ENCODE results near the gene UBR2. TPM values are rescaled to one million over a fixed set of nuclear protein-coding genes. Genes with fewer than 3 reads are reported as not detected.
A peak's percentile ranks its signal among the peaks of the same experiment; 100 is the strongest.
"Not testable (repeated sequence)": the region's sequence is repeated elsewhere in the genome, so short reads cannot be mapped to it uniquely, and the experiment has no call there.

Gene UBR2
- polyA plus RNA-seq, 4 donors = 24.9 to 32.3 (median 28.2) TPM

GRCh38 chr6:42615518-42615917, 51.7 kb downstream of the UBR2 start:
- no peak for DNase-seq (ENCODE audit: low read depth in 4 of 4, low spot score in 3 of 4)

DNA sequence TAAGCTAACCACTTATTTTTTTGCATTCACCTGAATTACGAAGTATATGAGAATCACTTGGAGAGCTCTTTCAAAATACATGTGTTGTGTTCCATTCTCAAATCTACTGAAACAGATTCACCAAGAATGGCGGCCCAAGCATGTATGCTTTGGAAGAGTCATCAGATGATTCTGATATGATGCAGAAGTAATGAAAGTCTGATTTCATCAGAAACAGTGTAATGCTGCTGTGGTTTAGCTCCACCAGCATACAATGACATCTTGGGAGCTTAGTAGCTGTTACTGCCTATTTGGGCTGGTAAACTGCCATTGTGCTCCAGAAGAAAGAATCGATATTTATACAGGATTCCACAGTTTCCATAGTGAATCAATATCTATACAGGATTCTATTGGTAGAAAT, 52.9 kb downstream of the UBR2 start:
- DNase-seq (ENCODE audit: low read depth in 4 of 4, low spot score in 3 of 4) = no peak

- DNase-seq (ENCODE audit: low read depth in 4 of 4, low spot score in 3 of 4) = no peak
Measured at GRCh38 chr6:42618105-42618504, 54.3 kb downstream of the UBR2 start.

GRCh38 chr6:42618686-42619085, 54.9 kb downstream of the UBR2 start:
- no peak for DNase-seq (ENCODE audit: low read depth in 4 of 4, low spot score in 3 of 4)

DNA sequence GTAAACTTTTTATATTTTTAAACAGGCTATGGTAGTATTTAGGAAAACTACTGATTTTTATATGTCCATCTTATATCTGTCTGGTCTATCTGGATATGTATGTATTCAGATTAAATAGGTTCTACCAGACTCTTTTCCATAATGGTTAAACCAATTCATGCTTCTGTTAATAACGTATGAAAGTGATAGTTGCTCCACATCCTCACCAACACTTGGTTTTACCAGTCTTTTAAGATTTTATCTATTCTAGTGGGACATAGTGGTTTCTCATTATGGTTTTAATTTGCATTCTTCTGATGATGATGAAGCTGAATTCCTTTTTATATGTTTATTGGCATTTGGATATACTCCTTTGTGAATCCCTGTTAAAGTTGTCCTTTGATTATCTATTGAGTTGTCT, 56.1 kb downstream of the UBR2 start:
- DNase-seq (ENCODE audit: low read depth in 4 of 4, low spot score in 3 of 4) = no peak

DNA sequence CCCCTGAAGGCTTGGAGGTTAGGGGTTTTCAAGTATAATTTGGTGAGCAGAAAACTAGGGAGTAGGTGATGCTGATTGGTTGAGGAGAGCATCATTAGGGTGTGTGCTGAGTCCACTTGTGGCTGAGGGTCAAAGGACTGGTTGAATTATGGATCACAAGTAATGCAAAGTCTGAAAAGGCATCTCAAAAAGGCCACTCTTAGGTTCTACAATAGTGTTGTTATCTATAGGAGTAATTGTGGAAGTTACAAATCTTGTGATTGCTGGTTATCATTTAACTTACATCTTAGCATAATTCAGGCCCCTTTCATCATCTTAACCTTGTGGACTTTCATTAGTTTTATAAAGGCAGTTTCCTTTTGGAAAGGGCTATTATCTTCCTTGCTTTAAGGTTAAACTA, 60.8 kb downstream of the UBR2 start:
- no peak for DNase-seq (ENCODE audit: low read depth in 4 of 4, low spot score in 3 of 4)

GRCh38 chr6:42627044-42627443, 63.2 kb downstream of the UBR2 start:
- no peak for DNase-seq (ENCODE audit: low read depth in 4 of 4, low spot score in 3 of 4)

GRCh38 chr6:42627674-42628073, 63.8 kb downstream of the UBR2 start:
- no peak for DNase-seq (ENCODE audit: low read depth in 4 of 4, low spot score in 3 of 4)

DNA sequence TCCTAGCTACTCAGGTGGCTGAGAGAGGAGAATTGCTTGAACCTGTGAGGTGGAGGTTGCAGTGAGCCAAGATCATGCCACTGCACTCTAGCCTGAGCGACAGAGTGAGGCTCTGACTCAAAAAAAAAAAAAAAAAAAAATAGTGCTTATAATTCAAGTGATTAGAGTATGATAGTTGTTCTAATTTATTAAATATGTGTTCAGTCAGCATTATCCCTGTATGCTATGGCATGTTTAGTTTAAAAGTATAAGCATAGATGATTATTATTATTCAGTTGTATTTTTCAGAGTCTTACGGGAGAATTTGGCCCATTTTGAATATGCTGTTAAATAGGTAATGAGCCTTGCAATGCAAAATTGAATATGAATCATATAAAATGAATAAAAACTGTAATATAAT, 64.8 kb downstream of the UBR2 start:
- no peak for DNase-seq (ENCODE audit: low read depth in 4 of 4, low spot score in 3 of 4)

- no peak for DNase-seq (ENCODE audit: low read depth in 4 of 4, low spot score in 3 of 4)
Measured at GRCh38 chr6:42629845-42630244, 66.0 kb downstream of the UBR2 start.

- DNase-seq (ENCODE audit: low read depth in 4 of 4, low spot score in 3 of 4) = no peak
Measured at GRCh38 chr6:42637681-42638080, 73.9 kb downstream of the UBR2 start.

GRCh38 chr6:42642794-42643193, 79.0 kb downstream of the UBR2 start:
- no peak for DNase-seq (ENCODE audit: low read depth in 4 of 4, low spot score in 3 of 4)

DNA sequence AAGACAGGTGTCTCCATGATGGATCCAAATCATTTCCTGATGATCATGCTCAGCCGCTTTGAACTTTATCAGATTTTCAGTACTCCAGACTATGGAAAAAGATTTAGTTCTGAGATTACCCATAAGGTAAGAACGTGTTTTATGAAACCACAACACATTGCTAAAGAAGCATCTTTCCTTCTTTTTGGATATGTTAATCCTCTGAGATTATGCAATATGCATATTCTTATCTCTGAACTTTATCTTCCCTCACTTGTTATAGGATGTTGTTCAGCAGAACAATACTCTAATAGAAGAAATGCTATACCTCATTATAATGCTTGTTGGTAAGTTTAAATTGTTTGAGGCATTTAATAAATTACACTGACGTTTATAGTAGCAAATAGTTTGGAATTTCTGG, 80.4 kb downstream of the UBR2 start:
- DNase-seq (ENCODE audit: low read depth in 4 of 4, low spot score in 3 of 4) = no peak

- DNase-seq (ENCODE audit: low read depth in 4 of 4, low spot score in 3 of 4) = no peak
Measured at GRCh38 chr6:42652024-42652746, 88.4 kb downstream of the UBR2 start.

DNA sequence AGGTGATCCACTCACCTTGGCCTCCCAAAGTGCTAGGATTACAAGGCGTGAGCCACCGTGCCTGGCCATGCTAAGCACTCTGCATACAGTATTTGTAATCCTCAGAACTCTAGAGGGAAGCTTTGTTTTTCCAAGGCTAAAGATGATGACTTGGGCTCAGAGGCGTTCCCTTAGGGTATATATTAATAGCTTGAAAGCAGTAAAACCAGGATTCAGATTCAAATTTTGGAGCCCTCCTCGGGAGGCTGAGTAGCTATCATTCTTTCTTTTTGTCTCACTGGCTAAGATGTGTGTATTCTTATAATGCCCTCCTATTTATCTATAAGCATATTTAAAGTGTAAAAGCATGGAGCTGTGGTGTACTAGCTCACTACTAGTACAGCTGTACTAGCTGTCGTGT, 90.0 kb downstream of the UBR2 start:
- no peak for DNase-seq (ENCODE audit: low read depth in 4 of 4, low spot score in 3 of 4)

DNA sequence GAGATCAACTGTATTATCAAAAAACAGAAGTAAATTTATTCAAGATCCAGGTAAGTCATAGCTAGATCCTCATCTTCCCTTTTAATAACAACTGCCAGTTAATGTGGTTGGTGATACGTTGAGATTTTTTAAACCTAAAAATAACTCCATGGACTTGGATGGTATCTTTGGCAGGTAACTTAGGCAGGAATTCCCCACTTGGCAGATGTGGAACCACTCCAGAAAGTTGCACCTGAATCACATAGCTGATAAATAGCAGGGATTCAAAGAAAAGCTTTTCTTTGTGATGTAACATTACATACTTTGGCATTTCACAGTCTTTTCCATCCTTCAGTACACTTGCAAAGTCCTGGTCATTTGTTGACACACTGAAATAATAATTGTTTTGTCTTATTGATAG, 96.0 kb downstream of the UBR2 start:
- DNase-seq (ENCODE audit: low read depth in 4 of 4, low spot score in 3 of 4) = no peak

DNA sequence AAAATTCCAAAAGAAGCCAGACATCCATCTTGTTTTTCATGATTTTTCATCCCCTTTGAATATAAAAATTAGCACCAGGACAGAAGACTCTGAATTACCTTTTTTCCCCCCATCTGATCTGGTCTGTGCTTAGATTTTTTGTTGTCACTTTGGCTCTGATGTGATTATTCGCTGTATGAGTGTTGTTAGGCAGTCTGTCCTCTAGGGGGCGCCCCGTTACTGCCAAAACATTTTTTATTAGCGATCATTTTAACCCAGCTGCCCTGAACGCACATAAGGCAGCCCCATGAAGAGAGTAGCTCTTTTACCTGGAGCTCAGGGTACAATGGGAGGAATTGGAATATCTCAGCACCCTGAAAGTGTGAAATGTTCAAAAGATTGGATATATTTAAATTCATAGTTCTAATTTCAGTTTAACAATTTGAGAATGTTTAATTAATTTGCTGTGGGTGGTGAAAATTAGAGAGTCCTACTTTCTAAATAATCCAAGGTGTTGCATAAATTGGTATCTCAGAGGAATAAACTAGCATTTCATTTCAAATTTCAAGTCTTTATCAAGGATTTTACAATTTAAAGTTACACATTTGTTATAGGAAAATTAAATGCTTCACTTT, 97.8 kb downstream of the UBR2 start:
- peak; percentile 57 to 63 (median 58) for DNase-seq (ENCODE audit: low read depth in 4 of 4, low spot score in 3 of 4)

DNA sequence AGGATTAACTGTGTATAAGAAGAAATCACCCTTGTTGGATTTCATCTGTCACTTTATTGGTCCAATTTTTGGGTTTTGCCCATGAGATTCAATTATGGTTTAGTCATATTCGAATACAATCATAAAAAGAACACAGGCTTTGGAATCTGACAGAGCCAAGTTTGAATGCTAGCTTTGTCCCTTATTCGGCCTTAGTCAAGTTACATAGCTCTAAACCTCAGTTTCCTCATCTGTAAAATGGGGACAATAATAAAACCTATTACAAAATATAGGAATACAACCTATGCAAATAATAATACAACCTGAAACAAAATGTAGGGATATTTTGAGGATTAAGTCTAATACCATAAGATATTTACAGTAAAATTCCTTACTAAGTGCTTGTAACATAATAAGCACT, 100.9 kb downstream of the UBR2 start:
- no peak for DNase-seq (ENCODE audit: low read depth in 4 of 4, low spot score in 3 of 4)

DNA sequence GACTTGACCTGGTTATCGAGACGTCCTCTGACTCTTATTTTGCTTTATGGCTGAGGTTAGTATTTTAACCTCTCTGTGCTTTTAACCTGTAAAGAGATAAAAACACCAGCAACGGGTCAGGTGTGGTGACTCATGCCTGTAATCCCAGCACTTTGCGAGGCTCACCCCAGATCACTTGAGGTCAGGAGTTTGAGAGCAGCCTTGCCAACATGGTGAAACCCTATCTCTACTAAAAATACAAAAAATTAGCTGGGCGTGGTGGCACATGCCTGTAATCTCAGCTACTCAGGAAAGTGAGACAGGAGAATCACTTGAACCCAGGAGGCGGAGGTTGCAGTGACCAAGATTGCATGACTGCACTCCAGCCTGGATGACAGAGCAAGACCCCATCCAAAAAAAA, 110.5 kb downstream of the UBR2 start:
- DNase-seq (ENCODE audit: low read depth in 4 of 4, low spot score in 3 of 4) = not testable (repeated sequence)

- no peak for DNase-seq (ENCODE audit: low read depth in 4 of 4, low spot score in 3 of 4)
Measured at GRCh38 chr6:42674780-42675179, 111.0 kb downstream of the UBR2 start.

GRCh38 chr6:42679358-42679757, 115.5 kb downstream of the UBR2 start:
- DNase-seq (ENCODE audit: low read depth in 4 of 4, low spot score in 3 of 4) = no peak

GRCh38 chr6:42688281-42688680, 124.5 kb downstream of the UBR2 start:
- DNase-seq (ENCODE audit: low read depth in 4 of 4, low spot score in 3 of 4) = no peak

- DNase-seq (ENCODE audit: low read depth in 4 of 4, low spot score in 3 of 4) = no peak
Measured at GRCh38 chr6:42689371-42689770, 125.5 kb downstream of the UBR2 start.
